ENCODE results near the gene PHF13. TPM values are rescaled to one million over a fixed set of nuclear protein-coding genes. Genes with fewer than 3 reads are reported as not detected.

The PHF13 gene
- total RNA-seq, 1 experiment from 2014 or later, result 25.0 TPM

Other genes with a start within 250 kb of the PHF13 start
- 51.2 and 51.8 TPM in 2 replicates for gene ACOT7, start 220.0 kb upstream of the PHF13 start, total RNA-seq (2014; rRNA removed; shearing (Covaris generic))
- not detected in 2 replicates for gene HES2, start 193.8 kb upstream of the PHF13 start, total RNA-seq (2014; rRNA removed; shearing (Covaris generic))
- 0.30 and 0.55 TPM in 2 replicates for gene ESPN, start 189.0 kb upstream of the PHF13 start, total RNA-seq (2014; rRNA removed; shearing (Covaris generic))
- 4.1 and 4.6 TPM in 2 replicates for gene TNFRSF25, start 147.6 kb upstream of the PHF13 start, total RNA-seq (2014; rRNA removed; shearing (Covaris generic))
- gene PLEKHG5, start 122.1 kb upstream of the PHF13 start, total RNA-seq (2014; rRNA removed; shearing (Covaris generic)), result 3.7 and 5.3 TPM in 2 replicates
- 63.5 and 64.7 TPM in 2 replicates for gene NOL9, start 59.2 kb upstream of the PHF13 start, total RNA-seq (2014; rRNA removed; shearing (Covaris generic))
- gene TAS1R1, start 58.4 kb upstream of the PHF13 start, total RNA-seq (2014; rRNA removed; shearing (Covaris generic)), result 0.14 and 0.20 TPM in 2 replicates
- gene ZBTB48, start 33.7 kb upstream of the PHF13 start, total RNA-seq (2014; rRNA removed; shearing (Covaris generic)), result 14.6 and 25.2 TPM in 2 replicates
- 44.8 and 45.0 TPM in 2 replicates for gene KLHL21, start 10.9 kb upstream of the PHF13 start, total RNA-seq (2014; rRNA removed; shearing (Covaris generic))
- 35.5 and 36.5 TPM in 2 replicates for gene THAP3, start 11.1 kb downstream of the PHF13 start, total RNA-seq (2014; rRNA removed; shearing (Covaris generic))
- gene DNAJC11, start 88.1 kb downstream of the PHF13 start, total RNA-seq (2014; rRNA removed; shearing (Covaris generic)), result 76.6 and 84.5 TPM in 2 replicates
- gene CAMTA1, start 171.7 kb downstream of the PHF13 start, total RNA-seq (2014; rRNA removed; shearing (Covaris generic)), result 152 and 153 TPM in 2 replicates